Small intestine (tissue), 7 donors: Measurements from ENCODE around the gene EXOSC7. TPM values are rescaled to one million over a fixed set of nuclear protein-coding genes. Genes with fewer than 3 reads are reported as not detected.
"Not testable (repeated sequence)": the region's sequence is repeated elsewhere in the genome, so short reads cannot be mapped to it uniquely, and the experiment has no call there.

ENCODE experiments used
- DNase-seq, 2 donors: peaks; one replicate each; pipeline versions ENCODE4 v3.0.0 to v3.0.0-alpha.2; 2013
- FAIRE-seq: peaks from 2 replicates; lab custom pipeline; 2012; peaks lifted over from hg19 to GRCh38; lab: Jason Lieb, UNC
- H3K27ac ChIP-seq, 3 donors: one replicate each; pipeline ENCODE4 v1.5.1; 2013; ENCODE audit warnings: low read length in 2 of 3, mild to moderate bottlenecking in 2 of 3, control low read depth in 1 of 3, inconsistent platforms in 1 of 3, low read depth in 1 of 3, moderate library complexity in 1 of 3
- H3K27me3 ChIP-seq, 3 donors: one replicate each; pipeline ENCODE4 v1.6.1; 2013; ENCODE audit warnings: low read length in 3 of 3, inconsistent platforms in 1 of 3; ENCODE audit not compliant: control insufficient read depth in 3 of 3, insufficient read depth in 3 of 3
- H3K36me3 ChIP-seq, 3 donors: one replicate each; pipeline ENCODE4 v1.6.1; 2013; ENCODE audit warnings: low read length in 3 of 3, inconsistent platforms in 1 of 3, low read depth in 1 of 3, mild to moderate bottlenecking in 1 of 3, moderate library complexity in 1 of 3; ENCODE audit not compliant: control insufficient read depth in 3 of 3, insufficient read depth in 2 of 3
- H3K4me1 ChIP-seq, 3 donors: one replicate each; pipeline ENCODE4 v1.6.1; 2013; ENCODE audit warnings: low read length in 2 of 3, inconsistent platforms in 1 of 3, low read depth in 1 of 3, mild to moderate bottlenecking in 1 of 3, moderate library complexity in 1 of 3; ENCODE audit not compliant: control insufficient read depth in 3 of 3, insufficient read depth in 2 of 3
- H3K4me3 ChIP-seq, 3 donors: one replicate each; pipeline ENCODE4 v1.5.1; 2013; ENCODE audit warnings: low read length in 3 of 3, control low read depth in 1 of 3, inconsistent platforms in 1 of 3, low read depth in 1 of 3, mild to moderate bottlenecking in 1 of 3, moderate library complexity in 1 of 3
- H3K9me3 ChIP-seq, 2 donors: one replicate each; pipeline ENCODE4 v1.6.1; 2013; ENCODE audit warnings: low read depth in 1 of 2, low read length in 1 of 2; ENCODE audit not compliant: control insufficient read depth in 2 of 2, insufficient read depth in 1 of 2
- WGBS, 3 donors: extraction: QIAGEN DNeasy Blood & Tissue Kit; methylation state at CpG; one replicate each; pipeline ENCODE4 v1.1.7; 2013; 5-methylcytosine and 5-hydroxymethylcytosine counted together
- polyA plus RNA-seq, 4 donors: library from polyadenylated mRNA; stranded (reverse) in 3 of 4; unstranded in 1 of 4; fragments of 200-250 nt in 3 of 4; fragments of 120-200 nt in 1 of 4; gene quantifications; one replicate each; pipeline versions ENCODE4 v1.2.1 to v1.2.3, GENCODE V29; 2013
- donor health status: healthy with polysubstance abuse.
- donor health status: control.
- donor health status: control.
- donor health status: Bipolar disorder and iron deficiency.
- donor health status: healthy.

Gene EXOSC7
- polyA plus RNA-seq, 4 donors = 21.9 to 39.4 (median 30.4) TPM

GRCh38 chr3:44981751-44982150 is 5.7 kb downstream of the EXOSC7 start:
- DNase-seq (no peak), FAIRE-seq (no peak)
- no peaks in the 10 kb centered on the region for H3K27me3 ChIP-seq
- no peak overlapping the region for H3K4me3 ChIP-seq
- H3K27ac ChIP-seq = no peak overlapping the region
- peaks cover 0 to 10% (median 0%) of the 10 kb centered on the region in 3 donors for H3K36me3 ChIP-seq
- H3K9me3 ChIP-seq = no peaks in the 10 kb centered on the region
- H3K4me1 ChIP-seq = peaks cover 0 to 19% (median 3%) of the 10 kb centered on the region in 3 donors
- 79 to 89% (median 85%) methylated on average over 4 of the region's 4 CpGs for WGBS, 3 donors

DNA sequence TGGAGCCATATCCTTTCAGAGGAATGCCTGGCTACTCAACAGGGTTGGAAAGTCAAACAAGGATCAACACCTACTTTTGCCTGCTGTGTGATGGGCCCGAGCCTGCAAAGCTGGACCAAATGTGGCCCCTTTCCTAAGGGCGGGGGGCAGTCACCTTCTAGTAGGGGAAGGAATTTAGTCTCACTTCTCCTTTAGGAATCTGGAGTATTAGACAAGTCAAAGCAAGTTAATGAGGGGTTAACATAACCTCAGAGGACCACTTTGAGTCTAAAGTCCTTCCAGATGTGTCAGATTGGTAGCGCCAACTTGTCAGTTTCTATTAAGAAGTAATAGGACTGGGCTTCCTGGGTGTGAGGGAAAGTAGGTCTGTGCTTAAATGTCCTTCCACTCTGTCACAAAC is 6.8 kb downstream of the EXOSC7 start:
- no peak for FAIRE-seq
- H3K27ac ChIP-seq = no peak overlapping the region
- 78 to 86% (median 83%) methylated on average over 3 of the region's 3 CpGs for WGBS, 3 donors
- peaks cover 0 to 16% (median 0%) of the 10 kb centered on the region in 3 donors for H3K4me1 ChIP-seq
- H3K9me3 ChIP-seq = no peaks in the 10 kb centered on the region
- no peak overlapping the region for H3K4me3 ChIP-seq
- peaks cover 0 to 10% (median 0%) of the 10 kb centered on the region in 3 donors for H3K36me3 ChIP-seq
- DNase-seq = no peak
- H3K27me3 ChIP-seq = no peaks in the 10 kb centered on the region

- FAIRE-seq = no peak
- H3K4me1 ChIP-seq = peaks cover 0 to 14% (median 0%) of the 10 kb centered on the region in 3 donors
These were observed 7.5 kb downstream of the EXOSC7 start for GRCh38 chr3:44983484-44983941.

GRCh38 chr3:44984335-44984734 is 8.3 kb downstream of the EXOSC7 start:
- DNase-seq = no peak
- no peaks in the 10 kb centered on the region for H3K9me3 ChIP-seq
- H3K4me3 ChIP-seq = no peak overlapping the region
- no peak for FAIRE-seq
- H3K36me3 ChIP-seq = peaks cover 0 to 14% (median under 1%) of the 10 kb centered on the region in 3 donors
- WGBS, 3 donors = 83 to 98% (median 91%) methylated on average over 2 of the region's 2 CpGs
- no peak overlapping the region for H3K27ac ChIP-seq
- no peaks in the 10 kb centered on the region for H3K27me3 ChIP-seq
- peaks cover 0 to 13% (median 0%) of the 10 kb centered on the region in 3 donors for H3K4me1 ChIP-seq

More at GRCh38 chr3:44983484-44983941, 7.5 kb downstream of the EXOSC7 start:
- no peaks in the 10 kb centered on the region for H3K9me3 ChIP-seq
- DNase-seq = no peak
- no peak overlapping the region for H3K27ac ChIP-seq
- 62 to 71% (median 71%) methylated on average over 1 of the region's 1 CpG for WGBS, 3 donors
- H3K4me3 ChIP-seq = no peak overlapping the region
- H3K27me3 ChIP-seq = no peaks in the 10 kb centered on the region
- H3K36me3 ChIP-seq = peaks cover 0 to 10% (median 0%) of the 10 kb centered on the region in 3 donors

- H3K9me3 ChIP-seq, H3K27me3 ChIP-seq, H3K27ac ChIP-seq, H3K4me1 ChIP-seq, FAIRE-seq, DNase-seq, H3K4me3 ChIP-seq: not testable (repeated sequence)
- H3K36me3 ChIP-seq = peaks cover 0 to 28% (median 6%) of the 10 kb centered on the region in 3 donors
- WGBS, 3 donors = 94 to 100% (median 96%) methylated on average over 12 to 14 of the region's 14 CpGs
These were observed 10.3 kb downstream of the EXOSC7 start for GRCh38 chr3:44986330-44986729.

DNA sequence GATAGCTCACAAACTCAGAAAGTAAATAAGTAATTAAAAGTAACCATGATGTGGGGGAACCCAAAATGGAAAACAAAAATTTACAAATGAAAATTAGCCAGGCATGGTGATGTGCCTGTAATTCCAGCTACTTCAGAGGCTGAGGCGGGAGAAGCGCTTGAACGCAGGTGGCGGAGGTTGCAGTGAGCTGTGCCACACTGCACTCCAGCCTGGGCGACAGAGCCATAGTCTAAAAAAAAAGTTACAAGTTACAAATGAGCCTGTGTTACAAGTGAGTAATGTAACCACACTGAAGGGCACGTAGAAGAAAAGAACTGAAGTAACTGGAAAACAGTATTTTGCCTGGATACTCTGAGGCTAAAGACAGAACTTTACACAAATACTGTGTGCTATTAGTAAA is 11.3 kb downstream of the EXOSC7 start:
- Histone ChIP-seq H3K27me3 (no peaks in the 10 kb centered on the region), H3K4me3 (no peak overlapping the region), H3K4me1 (peaks cover 0 to 3% (median 0%) of the 10 kb centered on the region in 3 donors), H3K9me3 (no peaks in the 10 kb centered on the region), H3K36me3 (peaks cover 0 to 31% (median 6%) of the 10 kb centered on the region in 3 donors), H3K27ac (no peak overlapping the region)
- no peak for DNase-seq
- FAIRE-seq = no peak
- WGBS, 3 donors = 90 to 94% (median 93%) methylated on average over 6 of the region's 6 CpGs

DNA sequence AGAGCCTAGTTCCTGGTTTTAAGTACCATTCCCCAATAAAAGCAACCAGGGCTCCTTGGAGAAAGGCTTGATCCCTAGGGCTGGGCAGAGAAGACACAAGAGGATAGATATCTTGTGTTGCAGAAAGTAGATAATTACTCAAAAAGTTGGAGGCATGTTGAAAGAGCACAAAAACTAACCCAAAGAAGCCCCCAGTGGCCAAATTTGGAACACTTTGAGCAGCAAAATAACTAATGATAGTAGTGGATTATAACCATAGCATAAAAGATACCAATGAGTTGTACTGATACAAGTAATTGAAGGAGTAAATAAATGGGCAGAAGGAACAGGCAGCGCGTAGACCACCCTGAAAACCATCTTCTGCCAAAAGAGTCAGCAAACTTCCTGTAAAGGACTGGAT is 12.0 kb downstream of the EXOSC7 start:
- 92 to 100% (median 97%) methylated on average over 2 of the region's 2 CpGs for WGBS, 3 donors
- Histone ChIP-seq H3K36me3 (peaks cover 0 to 35% (median 6%) of the 10 kb centered on the region in 3 donors), H3K27ac (no peak overlapping the region), H3K4me3 (no peak overlapping the region), H3K4me1 (peaks cover 0 to 5% (median 3%) of the 10 kb centered on the region in 3 donors), H3K27me3 (no peaks in the 10 kb centered on the region), H3K9me3 (no peaks in the 10 kb centered on the region)
- FAIRE-seq (no peak), DNase-seq (no peak)

DNA sequence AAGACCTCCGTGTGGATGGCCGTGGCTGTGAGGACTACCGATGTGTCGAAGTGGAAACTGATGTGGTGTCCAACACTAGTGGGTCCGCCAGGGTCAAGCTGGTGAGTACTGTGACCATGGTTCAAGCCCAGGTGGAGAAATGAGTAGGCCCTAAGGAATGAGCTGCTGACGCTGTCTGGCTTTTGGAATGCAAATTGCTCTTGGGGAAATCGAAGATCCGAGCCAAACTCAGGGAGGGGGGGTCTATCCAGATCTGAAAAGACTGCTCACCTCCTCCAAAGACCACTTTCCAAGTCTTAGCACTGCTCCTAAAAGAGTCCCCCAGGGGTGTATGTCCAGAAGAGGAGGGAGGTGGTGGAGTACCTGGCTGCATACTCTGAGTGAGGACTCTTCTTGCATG is 13.1 kb downstream of the EXOSC7 start:
- FAIRE-seq = no peak
- DNase-seq = no peak
- H3K36me3 ChIP-seq = peaks cover 0 to 38% (median 6%) of the 10 kb centered on the region in 3 donors
- H3K4me1 ChIP-seq = peaks cover 0 to 13% (median 7%) of the 10 kb centered on the region in 3 donors
- no peaks in the 10 kb centered on the region for H3K9me3 ChIP-seq
- H3K27ac ChIP-seq = no peak overlapping the region
- 95 to 98% (median 96%) methylated on average over 8 of the region's 8 CpGs for WGBS, 3 donors
- H3K27me3 ChIP-seq = no peaks in the 10 kb centered on the region
- no peak overlapping the region for H3K4me3 ChIP-seq
